Keratinocyte (primary cell): ENCODE data around the gene SRSF9. TPM values are rescaled to one million over a fixed set of nuclear protein-coding genes. Genes with fewer than 3 reads are reported as not detected.

Source experiments
- DNase-seq: peaks from one replicate; pipeline ENCODE4 v3.0.0-alpha.2; 2011; ENCODE audit warnings: low read depth, missing footprints, low spot score
- FAIRE-seq: peaks from 2 replicates; lab custom pipeline; 2011; peaks lifted over from hg19 to GRCh38; lab: Jason Lieb, UNC
- H2AFZ ChIP-seq: 2 replicates; pipeline ENCODE4 v1.6.0; 2012; ENCODE audit warnings: low read length, control low read depth, inconsistent platforms; ENCODE audit not compliant: control insufficient read depth
- H3K27ac ChIP-seq: 2 replicates; pipeline ENCODE4 v1.5.1; 2011; ENCODE audit warnings: low read length; ENCODE audit not compliant: control insufficient read depth, insufficient read depth
- H3K27me3 ChIP-seq: 3 replicates; pipeline ENCODE4 v1.6.0; 2011; ENCODE audit warnings: low read length; ENCODE audit not compliant: control insufficient read depth, insufficient read depth; ENCODE audit errors: extremely low read depth
- H3K36me3 ChIP-seq, 2 experiments: 2 replicates in 1 of 2; 3 replicates in 1 of 2; pipeline ENCODE4 v1.5.1; 2011; ENCODE audit warnings: low read length in 2 of 2, mild to moderate bottlenecking in 1 of 2; ENCODE audit not compliant: control insufficient read depth in 2 of 2, insufficient read depth in 2 of 2; ENCODE audit errors: extremely low read depth in 1 of 2
- H3K4me1 ChIP-seq: 3 replicates; pipeline ENCODE4 v1.5.1; 2011; ENCODE audit warnings: low read length; ENCODE audit not compliant: control insufficient read depth, insufficient read depth; ENCODE audit errors: extremely low read depth
- H3K4me2 ChIP-seq: 3 replicates; pipeline ENCODE4 v1.6.0; 2011; ENCODE audit warnings: low read depth, low read length; ENCODE audit not compliant: control insufficient read depth, insufficient read depth; ENCODE audit errors: extremely low read depth
- H3K4me3 ChIP-seq, 3 experiments: fragments of 200-600 bp in 1 of 3; sonication (generic) in 1 of 3; 2 replicates in 2 of 3; 3 replicates in 1 of 3; pipeline ENCODE4 v1.5.1; 2011 to 2016; ENCODE audit warnings: low read length in 3 of 3, mild to moderate bottlenecking in 3 of 3, control low read depth in 2 of 3, inconsistent platforms in 1 of 3, low read depth in 1 of 3, mixed read lengths in 1 of 3, mixed run types in 1 of 3, moderate library complexity in 1 of 3; ENCODE audit not compliant: control insufficient read depth in 2 of 3, insufficient read depth in 2 of 3; ENCODE audit errors: extremely low read depth in 1 of 3
- H3K79me2 ChIP-seq: 2 replicates; pipeline ENCODE4 v1.6.0; 2012; ENCODE audit warnings: low read length; ENCODE audit not compliant: control insufficient read depth, insufficient read depth
- H3K9ac ChIP-seq: 3 replicates; pipeline ENCODE4 v1.6.0; 2011; ENCODE audit warnings: low read length; ENCODE audit not compliant: control insufficient read depth, insufficient read depth; ENCODE audit errors: extremely low read depth
- H3K9me1 ChIP-seq: 3 replicates; pipeline ENCODE4 v1.6.0; 2011; ENCODE audit warnings: low read length; ENCODE audit not compliant: control insufficient read depth, insufficient read depth; ENCODE audit errors: extremely low read depth
- H3K9me3 ChIP-seq: 2 replicates; pipeline ENCODE4 v1.5.1; 2012; ENCODE audit warnings: low read depth, low read length; ENCODE audit not compliant: control insufficient read depth
- H4K20me1 ChIP-seq: 3 replicates; pipeline ENCODE4 v1.6.0; 2011; ENCODE audit warnings: low read length; ENCODE audit not compliant: control insufficient read depth, insufficient read depth; ENCODE audit errors: extremely low read depth
- CTCF ChIP-seq, 3 experiments: IDR thresholded peaks in 1 of 3; conservative IDR thresholded peaks in 1 of 3; optimal IDR thresholded peaks in 1 of 3; 2 replicates in 2 of 3; 3 replicates in 1 of 3; pipeline versions ENCODE3 to v1.5.1; 2011; ENCODE audit warnings: low read length in 3 of 3, mild to moderate bottlenecking in 3 of 3, moderate library complexity in 2 of 3, control low read depth in 1 of 3, inconsistent platforms in 1 of 3; ENCODE audit not compliant: insufficient read depth in 2 of 3; ENCODE audit errors: extremely low read depth in 1 of 3
- EZH2 ChIP-seq: IDR thresholded peaks from one replicate; pipeline ENCODE4 v1.6.1; 2012; ENCODE audit warnings: inconsistent platforms, mild to moderate bottlenecking, low read length, moderate library complexity
- dilution Hi-C: fragments of 300-500 bp; cut with MboI; formaldehyde crosslinking; loops from one replicate; pipeline ENCODE4 v1.7.0; 2020; ENCODE audit warnings: low sequenced_read_pairs; ENCODE audit not compliant: extremely low pct_ligation_motif_present
- polyA plus RNA-seq, 5 experiments: library from polyadenylated mRNA; depleted of rRNA in 3 of 5; stranded (reverse) in 3 of 5; stranded (forward) in 1 of 5; unstranded in 1 of 5; fragments of >200 nt; gene quantifications; 1 replicate in 1 of 5; 2 replicates in 3 of 5; 3 replicates in 1 of 5; pipeline versions ENCODE4 v1.2.1 to v1.2.3, GENCODE V29; 2011 to 2012; ENCODE audit warnings: missing spikeins in 2 of 5, low read depth in 1 of 5, low replicate concordance in 1 of 5

The SRSF9 gene
- polyA plus RNA-seq, 1 donor (not counting 4 experiments of a cell fraction or from before 2014, with no cell fraction given) = 159 TPM

- Histone ChIP-seq H3K79me2 (peaks cover 76% of the 10 kb centered on the region), H3K27ac (peak within 1 kb of the TSS; percentile 92), H2AFZ (peak within 1 kb of the TSS; percentile 99), H3K27me3 (no peaks in the 10 kb centered on the region), H3K9me3 (no peaks in the 10 kb centered on the region), H3K4me2 (peak within 1 kb of the TSS; percentile 97), H3K9me1 (no peaks in the 10 kb centered on the region), H3K4me3 (peak within 1 kb of the TSS; percentile 81 to 100 (median 96)), H3K4me1 (peaks cover 14% of the 10 kb centered on the region), H3K9ac (peak within 1 kb of the TSS; percentile 97), H3K36me3 (peaks cover 17 to 19% of the 10 kb centered on the region in 2 experiments), H4K20me1 (no peaks in the 10 kb centered on the region)
- dilution Hi-C loops = no loop called here
- peak; percentile 23 for DNase-seq
- no peak for FAIRE-seq
- TF ChIP-seq CTCF (optimal IDR thresholded peaks at IDR 0.05 in 1 of 3, IDR thresholded peaks at IDR 0.05 in 1 of 3, conservative IDR thresholded peaks at IDR 0.05 in 1 of 3; ENCODE audit: extremely low read depth in 1 of 3, insufficient read depth in 2 of 3, low read length in 3 of 3) = no peak
- no peak for TF ChIP-seq EZH2
Observed at GRCh38 chr12:120445911-120446843, 23.4 kb downstream of the SRSF9 start, which contains the start of the genes GATC and TRIAP1. GATC (plus strand) TSS chr12:120446444; CDS start chr12:120446481, 37 bp downstream. TRIAP1 (minus strand) TSS chr12:120446384; CDS start chr12:120446372, 12 bp downstream.

GRCh38 chr12:120444676-120445075 lies 24.9 kb downstream of the SRSF9 start:
- H3K9me1 ChIP-seq = no peaks in the 10 kb centered on the region
- peaks cover 13 to 20% of the 10 kb centered on the region in 2 experiments for H3K36me3 ChIP-seq
- peaks cover 19% of the 10 kb centered on the region for H3K4me1 ChIP-seq
- no peaks in the 10 kb centered on the region for H3K27me3 ChIP-seq
- no peaks in the 10 kb centered on the region for H4K20me1 ChIP-seq
- peaks cover 84% of the 10 kb centered on the region for H3K79me2 ChIP-seq
- DNase-seq = no peak
- no peaks in the 10 kb centered on the region for H3K9me3 ChIP-seq
- FAIRE-seq = no peak
- no peak overlapping the region for H3K4me3 ChIP-seq
- TF ChIP-seq CTCF (optimal IDR thresholded peaks at IDR 0.05 in 1 of 3, IDR thresholded peaks at IDR 0.05 in 1 of 3, conservative IDR thresholded peaks at IDR 0.05 in 1 of 3; ENCODE audit: extremely low read depth in 1 of 3, insufficient read depth in 2 of 3, low read length in 3 of 3) (no peak), EZH2 (no peak)
- dilution Hi-C loops = no loop called here
- no peak overlapping the region for H2AFZ ChIP-seq
- peak overlapping the region; percentile 97 for H3K4me2 ChIP-seq
- H3K27ac ChIP-seq = no peak overlapping the region
- H3K9ac ChIP-seq = no peak overlapping the region
